Measurements from ENCODE around the gene AMPH.

The AMPH gene

DNA sequence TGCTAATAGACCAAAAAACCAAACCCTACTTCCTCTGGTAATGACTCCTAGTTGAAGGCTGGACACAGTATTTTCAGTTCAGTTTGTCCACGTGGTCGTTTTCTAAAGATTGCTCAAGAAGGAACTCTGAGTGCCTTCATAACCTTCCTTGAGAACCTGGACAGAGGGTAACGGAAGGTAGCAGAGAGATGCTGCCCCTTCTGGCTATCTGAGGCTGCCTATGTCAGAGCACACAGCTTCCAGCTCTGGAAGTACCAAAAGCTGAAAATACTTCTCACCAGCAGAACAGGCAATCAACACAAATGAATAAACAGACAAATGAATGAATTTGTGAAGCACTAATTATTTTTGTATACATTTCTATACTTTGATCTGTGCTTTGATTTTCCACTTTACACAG, 85.2 kb downstream of the AMPH start:
- no peaks in the 10 kb centered on the region for H3K36me3 ChIP-seq (ENCODE audit: control insufficient read depth, insufficient read depth, low read length)
- no peak overlapping the region for H3K27ac ChIP-seq (ENCODE audit: insufficient read depth, low read depth, low read length, poor library complexity, severe bottlenecking)
- WGBS, 2 experiments: 89 to 90% methylated on average over 3 of the region's 3 CpGs
- H3K27me3 ChIP-seq (ENCODE audit: control insufficient read depth, insufficient read depth, low read length, poor library complexity, severe bottlenecking): no peaks in the 10 kb centered on the region
- H3K4me3 ChIP-seq (ENCODE audit: insufficient read depth, low read depth, low read length): no peak overlapping the region
- no peaks in the 10 kb centered on the region for H3K9me3 ChIP-seq (ENCODE audit: control insufficient read depth, low read length)
- H3K4me1 ChIP-seq (ENCODE audit: control insufficient read depth, insufficient read depth, low read length): no peaks in the 10 kb centered on the region

DNA sequence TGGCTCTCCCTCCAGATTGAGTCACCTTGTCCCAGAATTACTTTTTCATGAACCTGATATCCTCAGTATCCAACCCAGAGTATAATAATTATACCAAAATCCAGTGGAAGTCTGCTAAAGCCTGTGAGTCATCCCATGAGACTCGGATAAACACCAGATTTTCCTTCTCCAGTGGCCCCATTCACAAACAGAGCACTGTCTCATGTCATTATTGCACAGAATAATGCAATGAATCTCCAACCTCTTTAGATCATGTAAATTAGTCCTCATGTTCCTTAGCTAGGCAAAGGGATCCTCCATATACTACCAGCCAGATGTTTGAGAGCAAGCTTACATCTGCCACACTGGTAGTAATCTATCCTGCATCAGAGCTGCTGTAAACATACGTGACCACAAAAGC, 89.0 kb downstream of the AMPH start:
- no peaks in the 10 kb centered on the region for H3K36me3 ChIP-seq (ENCODE audit: control insufficient read depth, insufficient read depth, low read length)
- 89 to 96% methylated on average over 2 of the region's 2 CpGs for WGBS, 2 experiments
- no peaks in the 10 kb centered on the region for H3K4me1 ChIP-seq (ENCODE audit: control insufficient read depth, insufficient read depth, low read length)
- no peaks in the 10 kb centered on the region for H3K9me3 ChIP-seq (ENCODE audit: control insufficient read depth, low read length)
- no peaks in the 10 kb centered on the region for H3K27me3 ChIP-seq (ENCODE audit: control insufficient read depth, insufficient read depth, low read length, poor library complexity, severe bottlenecking)
- no peak overlapping the region for H3K4me3 ChIP-seq (ENCODE audit: insufficient read depth, low read depth, low read length)
- H3K27ac ChIP-seq (ENCODE audit: insufficient read depth, low read depth, low read length, poor library complexity, severe bottlenecking): no peak overlapping the region

DNA sequence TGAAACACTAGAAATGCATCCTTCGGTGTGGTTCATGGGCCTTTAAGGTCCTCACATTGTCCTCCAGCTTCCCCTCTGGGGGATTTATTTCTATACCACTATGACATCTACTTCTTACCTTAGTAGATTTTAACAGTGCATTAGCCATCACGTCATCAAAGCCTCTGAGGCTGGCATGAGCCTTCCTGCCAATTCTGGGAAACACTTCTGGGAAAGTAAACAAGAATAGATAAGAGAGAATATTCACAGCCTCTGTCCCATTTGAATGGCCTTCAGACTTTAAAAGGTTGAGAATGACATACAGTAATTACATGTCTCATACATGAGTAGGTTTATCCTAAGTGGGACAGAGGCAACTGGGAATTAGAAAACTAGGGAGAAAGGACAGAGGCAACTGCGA, 89.7 kb downstream of the AMPH start:
- Histone ChIP-seq H3K27ac (ENCODE audit: insufficient read depth, low read depth, low read length, poor library complexity, severe bottlenecking) (no peak overlapping the region), H3K4me1 (ENCODE audit: control insufficient read depth, insufficient read depth, low read length) (no peaks in the 10 kb centered on the region)
- 98 to 99% methylated on average over 3 of the region's 3 CpGs for WGBS, 2 experiments

GRCh38 chr7:38539477-38540081, 91.6 kb downstream of the AMPH start:
- WGBS, 2 experiments: 90 to 94% methylated on average over 2 of the region's 2 CpGs
- H3K27ac ChIP-seq (ENCODE audit: insufficient read depth, low read depth, low read length, poor library complexity, severe bottlenecking): no peak overlapping the region

More for the DNA sequence above, 89.7 kb downstream of the AMPH start:
- Histone ChIP-seq H3K9me3 (ENCODE audit: control insufficient read depth, low read length) (no peaks in the 10 kb centered on the region), H3K36me3 (ENCODE audit: control insufficient read depth, insufficient read depth, low read length) (no peaks in the 10 kb centered on the region), H3K4me3 (ENCODE audit: insufficient read depth, low read depth, low read length) (no peak overlapping the region), H3K27me3 (ENCODE audit: control insufficient read depth, insufficient read depth, low read length, poor library complexity, severe bottlenecking) (no peaks in the 10 kb centered on the region)

DNA sequence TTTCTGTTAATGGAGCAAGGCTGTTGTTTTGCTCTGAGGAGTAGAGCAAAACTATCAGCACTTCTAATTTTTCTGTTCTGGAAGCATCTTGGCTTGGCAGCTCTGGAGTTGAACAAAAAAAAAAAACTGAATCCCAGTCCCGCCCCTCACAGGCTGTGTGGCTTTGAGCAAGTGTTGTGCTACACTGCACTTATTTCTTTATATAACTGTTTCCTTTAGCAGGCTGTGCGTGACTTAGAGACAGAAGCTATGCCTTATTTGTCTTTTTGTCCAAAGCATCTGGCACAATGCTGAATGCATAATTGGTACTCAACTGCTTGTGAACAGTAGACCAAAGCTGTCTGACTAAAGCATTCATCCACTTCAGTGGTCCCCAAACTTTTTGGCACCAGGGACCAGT, 96.1 kb downstream of the AMPH start:
- H3K36me3 ChIP-seq (ENCODE audit: control insufficient read depth, insufficient read depth, low read length): no peaks in the 10 kb centered on the region
- H3K9me3 ChIP-seq (ENCODE audit: control insufficient read depth, low read length): no peaks in the 10 kb centered on the region
- no peak overlapping the region for H3K27ac ChIP-seq (ENCODE audit: insufficient read depth, low read depth, low read length, poor library complexity, severe bottlenecking)
- H3K4me3 ChIP-seq (ENCODE audit: insufficient read depth, low read depth, low read length): no peak overlapping the region
- WGBS, 2 experiments: 89 to 98% methylated on average over 2 of the region's 2 CpGs
- no peaks in the 10 kb centered on the region for H3K4me1 ChIP-seq (ENCODE audit: control insufficient read depth, insufficient read depth, low read length)
- no peaks in the 10 kb centered on the region for H3K27me3 ChIP-seq (ENCODE audit: control insufficient read depth, insufficient read depth, low read length, poor library complexity, severe bottlenecking)

More at GRCh38 chr7:38539477-38540081, 91.6 kb downstream of the AMPH start:
- H3K4me3 ChIP-seq (ENCODE audit: insufficient read depth, low read depth, low read length): no peak overlapping the region
- H3K4me1 ChIP-seq (ENCODE audit: control insufficient read depth, insufficient read depth, low read length): no peaks in the 10 kb centered on the region
- H3K27me3 ChIP-seq (ENCODE audit: control insufficient read depth, insufficient read depth, low read length, poor library complexity, severe bottlenecking): no peaks in the 10 kb centered on the region
- no peaks in the 10 kb centered on the region for H3K36me3 ChIP-seq (ENCODE audit: control insufficient read depth, insufficient read depth, low read length)
- H3K9me3 ChIP-seq (ENCODE audit: control insufficient read depth, low read length): no peaks in the 10 kb centered on the region

DNA sequence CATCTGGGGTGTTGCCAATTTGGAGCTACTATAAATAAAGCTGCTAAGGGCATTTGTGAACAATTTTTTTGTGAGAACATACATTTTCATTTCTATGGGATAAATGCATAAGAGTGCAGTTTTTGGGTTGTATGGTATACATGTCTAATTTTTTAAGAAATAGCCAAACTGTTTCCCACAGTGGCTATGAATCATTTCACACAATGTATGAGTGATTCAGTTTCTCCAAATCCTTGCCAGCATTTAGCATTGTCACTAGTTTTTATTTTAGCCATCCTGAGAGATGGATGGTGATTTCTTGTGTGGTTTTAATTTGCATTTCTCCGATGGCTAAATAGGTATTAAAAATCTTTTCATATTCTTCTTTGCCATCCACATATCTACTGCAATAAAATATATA, 105.3 kb downstream of the AMPH start:
- Histone ChIP-seq H3K4me1 (ENCODE audit: control insufficient read depth, insufficient read depth, low read length) (no peaks in the 10 kb centered on the region), H3K4me3 (ENCODE audit: insufficient read depth, low read depth, low read length) (no peak overlapping the region), H3K36me3 (ENCODE audit: control insufficient read depth, insufficient read depth, low read length) (no peaks in the 10 kb centered on the region), H3K27me3 (ENCODE audit: control insufficient read depth, insufficient read depth, low read length, poor library complexity, severe bottlenecking) (no peaks in the 10 kb centered on the region), H3K9me3 (ENCODE audit: control insufficient read depth, low read length) (no peaks in the 10 kb centered on the region), H3K27ac (ENCODE audit: insufficient read depth, low read depth, low read length, poor library complexity, severe bottlenecking) (no peak overlapping the region)
- WGBS, 2 experiments: no CpG with 5 or more reads among the region's 1 CpG

- no peaks in the 10 kb centered on the region for H3K4me1 ChIP-seq (ENCODE audit: control insufficient read depth, insufficient read depth, low read length)
- 78 to 94% methylated on average over 1 of the region's 1 CpG for WGBS, 2 experiments
- H3K4me3 ChIP-seq (ENCODE audit: insufficient read depth, low read depth, low read length): no peak overlapping the region
- no peaks in the 10 kb centered on the region for H3K27me3 ChIP-seq (ENCODE audit: control insufficient read depth, insufficient read depth, low read length, poor library complexity, severe bottlenecking)
- no peaks in the 10 kb centered on the region for H3K9me3 ChIP-seq (ENCODE audit: control insufficient read depth, low read length)
- H3K36me3 ChIP-seq (ENCODE audit: control insufficient read depth, insufficient read depth, low read length): no peaks in the 10 kb centered on the region
- no peak overlapping the region for H3K27ac ChIP-seq (ENCODE audit: insufficient read depth, low read depth, low read length, poor library complexity, severe bottlenecking)
Measured at GRCh38 chr7:38524786-38525185, 106.4 kb downstream of the AMPH start.

GRCh38 chr7:38520741-38521140, 110.4 kb downstream of the AMPH start:
- Histone ChIP-seq H3K27me3 (ENCODE audit: control insufficient read depth, insufficient read depth, low read length, poor library complexity, severe bottlenecking) (no peaks in the 10 kb centered on the region), H3K4me1 (ENCODE audit: control insufficient read depth, insufficient read depth, low read length) (no peaks in the 10 kb centered on the region), H3K9me3 (ENCODE audit: control insufficient read depth, low read length) (no peaks in the 10 kb centered on the region), H3K27ac (ENCODE audit: insufficient read depth, low read depth, low read length, poor library complexity, severe bottlenecking) (no peak overlapping the region), H3K36me3 (ENCODE audit: control insufficient read depth, insufficient read depth, low read length) (no peaks in the 10 kb centered on the region), H3K4me3 (ENCODE audit: insufficient read depth, low read depth, low read length) (no peak overlapping the region)
- WGBS, 2 experiments: 94 to 95% methylated on average over 2 of the region's 2 CpGs

DNA sequence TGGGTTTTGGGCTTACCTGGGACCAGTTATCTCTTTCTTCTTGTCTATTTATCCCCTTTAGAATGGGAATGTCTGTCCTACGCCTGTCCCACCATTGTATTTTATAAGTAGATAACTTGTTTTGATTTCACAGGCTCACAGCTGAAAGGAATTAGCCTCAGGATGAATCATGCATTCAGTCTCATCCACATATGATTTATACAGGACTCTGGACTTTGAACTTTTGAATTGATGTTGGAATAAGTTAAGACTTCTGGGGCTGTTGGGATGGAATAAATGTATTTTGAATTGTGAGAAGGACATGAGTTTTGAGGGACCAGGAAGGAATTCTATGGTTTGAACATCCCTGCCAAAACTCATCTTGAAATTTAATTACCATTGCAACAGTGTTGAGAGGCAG, 112.6 kb downstream of the AMPH start:
- no peaks in the 10 kb centered on the region for H3K36me3 ChIP-seq (ENCODE audit: control insufficient read depth, insufficient read depth, low read length)
- WGBS, 2 experiments: 89 to 100% methylated on average over 1 of the region's 1 CpG
- no peaks in the 10 kb centered on the region for H3K9me3 ChIP-seq (ENCODE audit: control insufficient read depth, low read length)
- no peaks in the 10 kb centered on the region for H3K4me1 ChIP-seq (ENCODE audit: control insufficient read depth, insufficient read depth, low read length)
- H3K27ac ChIP-seq (ENCODE audit: insufficient read depth, low read depth, low read length, poor library complexity, severe bottlenecking): no peak overlapping the region
- H3K4me3 ChIP-seq (ENCODE audit: insufficient read depth, low read depth, low read length): no peak overlapping the region
- no peaks in the 10 kb centered on the region for H3K27me3 ChIP-seq (ENCODE audit: control insufficient read depth, insufficient read depth, low read length, poor library complexity, severe bottlenecking)

DNA sequence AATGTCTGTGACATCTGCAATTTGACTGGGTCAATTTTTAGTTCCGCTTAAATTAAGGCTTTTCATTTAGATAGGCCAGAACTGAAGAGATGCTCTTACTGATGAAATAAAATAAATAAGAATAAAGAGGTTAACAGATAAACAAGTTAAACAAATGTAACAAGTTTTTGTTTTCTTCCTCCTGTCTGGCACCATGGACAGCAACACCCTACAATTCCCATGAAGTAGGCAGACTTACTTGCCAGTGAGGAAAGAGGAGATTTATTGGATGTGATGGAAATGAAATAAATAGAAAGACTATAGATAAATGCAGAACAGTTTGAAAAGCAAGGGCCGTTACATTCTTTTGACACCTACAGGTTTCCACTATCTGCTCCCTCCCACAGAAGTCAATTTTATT, 118.5 kb downstream of the AMPH start:
- H3K27me3 ChIP-seq (ENCODE audit: control insufficient read depth, insufficient read depth, low read length, poor library complexity, severe bottlenecking): no peaks in the 10 kb centered on the region
- no peaks in the 10 kb centered on the region for H3K9me3 ChIP-seq (ENCODE audit: control insufficient read depth, low read length)
- H3K4me3 ChIP-seq (ENCODE audit: insufficient read depth, low read depth, low read length): no peak overlapping the region
- no peak overlapping the region for H3K27ac ChIP-seq (ENCODE audit: insufficient read depth, low read depth, low read length, poor library complexity, severe bottlenecking)
- 90 to 97% methylated on average over 2 of the region's 2 CpGs for WGBS, 2 experiments
- H3K4me1 ChIP-seq (ENCODE audit: control insufficient read depth, insufficient read depth, low read length): no peaks in the 10 kb centered on the region
- H3K36me3 ChIP-seq (ENCODE audit: control insufficient read depth, insufficient read depth, low read length): no peaks in the 10 kb centered on the region

- Histone ChIP-seq H3K4me1 (ENCODE audit: control insufficient read depth, insufficient read depth, low read length) (no peaks in the 10 kb centered on the region), H3K36me3 (ENCODE audit: control insufficient read depth, insufficient read depth, low read length) (no peaks in the 10 kb centered on the region), H3K4me3 (ENCODE audit: insufficient read depth, low read depth, low read length) (no peak overlapping the region), H3K9me3 (ENCODE audit: control insufficient read depth, low read length) (no peaks in the 10 kb centered on the region), H3K27me3 (ENCODE audit: control insufficient read depth, insufficient read depth, low read length, poor library complexity, severe bottlenecking) (no peaks in the 10 kb centered on the region), H3K27ac (ENCODE audit: insufficient read depth, low read depth, low read length, poor library complexity, severe bottlenecking) (no peak overlapping the region)
- 95% methylated on average over 2 of the region's 2 CpGs for WGBS, 2 experiments
Measured at GRCh38 chr7:38512291-38512690, 118.9 kb downstream of the AMPH start.
